K562 (cell line): Measurements from ENCODE around the gene RNF168. TPM values are rescaled to one million over a fixed set of nuclear protein-coding genes. Genes with fewer than 3 reads are reported as not detected.
"Not testable (repeated sequence)": the region's sequence is repeated elsewhere in the genome, so short reads cannot be mapped to it uniquely, and the experiment has no call there.

Source experiments
- ATAC-seq: fragments of 200-7000 bp; cut with Tn5 transposase; 3 replicates; pipeline ENCODE4 v1.9.1; 2020; ENCODE audit warnings: moderate library complexity
- BruUV-seq: library from RNA; stranded (reverse); fragments of 400-500 nt; replicated peaks from 2 replicates; lab custom pipeline; 2021; lab: Mats Ljungman, UMichigan
- CTCF ChIA-PET: fragments of 300-600 bp; formaldehyde crosslinking; extraction: SDS; loops from one replicate; lab custom pipeline; 2021; ENCODE audit warnings: low intra/inter-chr PET ratio; lab: Yijun Ruan, JAX
- POLR2A ChIA-PET: fragments of 300-600, 350-650 bp; sonication (Branson Sonifier 250); formaldehyde crosslinking; extraction: SDS; loops from one replicate; lab custom pipeline; 2021; ENCODE audit warnings: antibody characterized with exemption, inconsistent platforms; lab: Yijun Ruan, JAX
- DNase-seq, 4 experiments: peaks; one replicate each; pipeline versions ENCODE4 v3.0.0 to v3.0.0-alpha.2; 2011 to 2018; ENCODE audit warnings: low spot score in 3 of 4, mixed read lengths in 3 of 4; ENCODE audit errors: extremely low read depth in 1 of 4
- FAIRE-seq: peaks from 2 replicates; lab custom pipeline; 2011; peaks lifted over from hg19 to GRCh38; lab: Jason Lieb, UNC
- H2AFZ ChIP-seq: 2 replicates; pipeline ENCODE4 v1.6.0; 2011; ENCODE audit warnings: low read depth, low read length, control low read depth, inconsistent platforms
- H3K27ac ChIP-seq: fragments of 200-600 bp; 3 replicates; pipeline ENCODE4 v1.8.0; 2011; ENCODE audit warnings: low read depth, mild to moderate bottlenecking, control low read depth, inconsistent platforms, low read length, moderate library complexity, mixed read lengths; ENCODE audit errors: extremely low read depth
- H3K27me3 ChIP-seq, 2 experiments: fragments of 300-600 bp in 1 of 2; 2 replicates in 1 of 2; 3 replicates in 1 of 2; pipeline versions ENCODE4 v1.6.0 to v1.8.0; 2011; ENCODE audit warnings: inconsistent platforms in 2 of 2, low read length in 2 of 2, mild to moderate bottlenecking in 1 of 2, mixed read lengths in 1 of 2, moderate library complexity in 1 of 2; ENCODE audit not compliant: control insufficient read depth in 2 of 2, insufficient read depth in 2 of 2
- H3K36me3 ChIP-seq: fragments of 300-600 bp; 3 replicates; pipeline ENCODE4 v1.8.0; 2011; ENCODE audit warnings: mild to moderate bottlenecking, low read length, inconsistent platforms; ENCODE audit not compliant: control insufficient read depth, insufficient read depth
- H3K4me1 ChIP-seq, 2 experiments: fragments of 200-600 bp in 1 of 2; replicated peaks in 1 of 2; 2 replicates in 1 of 2; 3 replicates in 1 of 2; pipeline versions ENCODE4 v1.5.1 to v1.8.0; 2011; ENCODE audit warnings: inconsistent platforms in 2 of 2, low read length in 2 of 2, mild to moderate bottlenecking in 1 of 2, mixed read lengths in 1 of 2, moderate library complexity in 1 of 2; ENCODE audit not compliant: control insufficient read depth in 2 of 2, insufficient read depth in 2 of 2
- H3K4me2 ChIP-seq: 2 replicates; pipeline ENCODE4 v1.6.1; 2011; ENCODE audit warnings: low read length, control low read depth, inconsistent platforms, mixed read lengths; ENCODE audit not compliant: insufficient read depth
- H3K4me3 ChIP-seq: fragments of 200-600 bp; sonication (generic), shearing (Covaris generic); 2 replicates; pipeline ENCODE4 v1.5.1; 2016; ENCODE audit warnings: control low read depth, inconsistent platforms
- H3K79me2 ChIP-seq: fragments of 200-600 bp; 3 replicates; pipeline ENCODE4 v1.8.0; 2011; ENCODE audit warnings: low read length, inconsistent platforms; ENCODE audit not compliant: control insufficient read depth, insufficient read depth
- H3K9ac ChIP-seq, 2 experiments: 2 replicates each; pipeline versions ENCODE4 v1.6.0 to v1.6.1; 2011; ENCODE audit warnings: low read depth in 2 of 2, low read length in 2 of 2, control low read depth in 1 of 2, inconsistent platforms in 1 of 2, mild to moderate bottlenecking in 1 of 2, mixed read lengths in 1 of 2; ENCODE audit not compliant: insufficient read depth in 1 of 2
- H3K9me1 ChIP-seq: one replicate; pipeline ENCODE4 v1.6.0; 2011; ENCODE audit warnings: inconsistent platforms, mild to moderate bottlenecking, low read length, moderate library complexity; ENCODE audit not compliant: control insufficient read depth, insufficient read depth
- H3K9me3 ChIP-seq: replicated peaks from 2 replicates; pipeline ENCODE4 v1.5.1; 2011; ENCODE audit warnings: low read depth, low read length, inconsistent platforms; ENCODE audit not compliant: control insufficient read depth, insufficient read depth
- H4K20me1 ChIP-seq: replicated peaks from 2 replicates; pipeline ENCODE4 v1.6.1; 2011; ENCODE audit warnings: low read length, inconsistent platforms, mixed read lengths; ENCODE audit not compliant: control insufficient read depth, insufficient read depth
- BMI1 ChIP-seq: fragments of 150-350 bp; IDR thresholded peaks from 2 replicates; pipeline ENCODE4 v1.6.1; 2014; ENCODE audit warnings: low read length
- FOXM1 ChIP-seq, 2 experiments: fragments of 450-650 bp in 1 of 2; sonication (generic) in 1 of 2; formaldehyde crosslinking in 1 of 2; IDR thresholded peaks; 2 replicates each; pipeline versions ENCODE4 v1.6.1 to v1.9.0; 2017 to 2022; ENCODE audit warnings: low read depth in 2 of 2, mild to moderate bottlenecking in 2 of 2, missing genetic modification reagents in 1 of 2, moderate library complexity in 1 of 2
- ILK ChIP-seq: fragments of 450-650 bp; IDR thresholded peaks from 2 replicates; pipeline ENCODE4 v1.6.1; 2016; ENCODE audit warnings: missing genetic modification characterization, low read depth, mild to moderate bottlenecking, missing compliant biosample characterization, moderate library complexity, borderline replicate concordance
- KAT8 ChIP-seq: fragments of 450-650 bp; IDR thresholded peaks from 2 replicates; pipeline ENCODE4 v1.6.1; 2016; ENCODE audit warnings: low read depth, mild to moderate bottlenecking
- MEIS2 ChIP-seq: fragments of 450-650 bp; IDR thresholded peaks from 2 replicates; pipeline ENCODE4 v1.6.1; 2014; ENCODE audit warnings: mild to moderate bottlenecking; ENCODE audit not compliant: partially characterized antibody
- NCOA4 ChIP-seq: fragments of 450-650 bp; IDR thresholded peaks from 2 replicates; pipeline ENCODE4 v1.6.1; 2018; ENCODE audit warnings: mild to moderate bottlenecking; ENCODE audit not compliant: partially characterized antibody
- NCOR1 ChIP-seq: fragments of 450-650 bp; IDR thresholded peaks from 2 replicates; pipeline ENCODE4 v1.6.1; 2016; ENCODE audit warnings: mild to moderate bottlenecking, moderate library complexity
- NFIX ChIP-seq: fragments of 250-450 bp; sonication (Bioruptor Pico); IDR thresholded peaks from 2 replicates; pipeline ENCODE4 v1.4.0; 2020; ENCODE audit warnings: low read depth, mild to moderate bottlenecking, moderate library complexity
- RFX5 ChIP-seq: IDR thresholded peaks from 2 replicates; pipeline ENCODE4 v1.6.1; 2011; ENCODE audit warnings: low read depth, mild to moderate bottlenecking, improper control_type of control experiment, low read length
- TOE1 ChIP-seq, 2 experiments: fragments of 450-650 bp in 1 of 2; sonication (generic) in 1 of 2; formaldehyde crosslinking in 1 of 2; IDR thresholded peaks; 2 replicates each; pipeline versions ENCODE4 v1.7.1 to v1.8.0; 2016 to 2022; ENCODE audit warnings: borderline replicate concordance in 2 of 2, mild to moderate bottlenecking in 2 of 2, antibody characterized with exemption in 1 of 2, inconsistent platforms in 1 of 2, low read depth in 1 of 2, missing genetic modification reagents in 1 of 2, moderate library complexity in 1 of 2
- ZNF354B ChIP-seq: fragments of 250-450 bp; sonication (Bioruptor Pico); IDR thresholded peaks from 2 replicates; pipeline ENCODE4 v1.4.0; 2020
- WGBS: fragments of 100-300 bp; shearing (Covaris generic); methylation state at CpG from one replicate; pipeline ENCODE4 v1.1.6; 2016; ENCODE audit warnings: low coverage, mixed read lengths; ENCODE audit not compliant: insufficient coverage; ENCODE audit errors: missing lambda C conversion rate; 5-methylcytosine and 5-hydroxymethylcytosine counted together
- in situ Hi-C: fragments of 300-500 bp; cut with MboI; formaldehyde crosslinking; loops from 4 replicates; pipeline ENCODE4 v1.15.0; 2018; ENCODE audit warnings: inconsistent platforms, mixed read lengths
- intact Hi-C: fragments of 100-400 bp; cut with micrococcal nuclease; formaldehyde crosslinking; loops from 2 replicates; pipeline ENCODE4 v1.14.2; 2022
- polyA plus RNA-seq, 8 experiments: library from polyadenylated mRNA; depleted of rRNA in 4 of 8; stranded (reverse) in 5 of 8; unstranded in 3 of 8; fragments of >200 nt; fragmentation: Nextera tagmentation in 2 of 8; fragmentation: Illumina TruSeq in 1 of 8; extraction: Ambion mirVana in 2 of 8; extraction: Trizol in 1 of 8; gene quantifications; 2 replicates each; pipeline versions ENCODE4 v1.2.1 to v1.2.3, GENCODE V29; 2011 to 2014; ENCODE audit warnings: inconsistent platforms in 1 of 8, missing spikeins in 1 of 8
- total RNA-seq, 7 experiments: library from RNA; depleted of rRNA in 6 of 7; stranded (reverse); fragments of >200 nt in 6 of 7; fragmentation: Illumina TruSeq in 2 of 7; extraction: Trizol in 2 of 7; gene quantifications; 2 replicates each; pipeline versions ENCODE4 v1.2.1 to v1.2.3, GENCODE V29; 2011 to 2021; ENCODE audit warnings: low replicate concordance in 1 of 7
- TF ChIP-seq, protein P1 (sequence below): sonication (generic); formaldehyde crosslinking; IDR thresholded peaks from 2 replicates; pipeline ENCODE4 v1.8.0; 2023; ENCODE audit warnings: mild to moderate bottlenecking, missing genetic modification reagents

RNF168 gene
- total and polyA plus RNA-seq, 9 of the 15 experiments (the other 6 are each of a cell fraction or from before 2014, with no cell fraction given): 6.0 to 32.1 (median 16.6) TPM

DNA sequence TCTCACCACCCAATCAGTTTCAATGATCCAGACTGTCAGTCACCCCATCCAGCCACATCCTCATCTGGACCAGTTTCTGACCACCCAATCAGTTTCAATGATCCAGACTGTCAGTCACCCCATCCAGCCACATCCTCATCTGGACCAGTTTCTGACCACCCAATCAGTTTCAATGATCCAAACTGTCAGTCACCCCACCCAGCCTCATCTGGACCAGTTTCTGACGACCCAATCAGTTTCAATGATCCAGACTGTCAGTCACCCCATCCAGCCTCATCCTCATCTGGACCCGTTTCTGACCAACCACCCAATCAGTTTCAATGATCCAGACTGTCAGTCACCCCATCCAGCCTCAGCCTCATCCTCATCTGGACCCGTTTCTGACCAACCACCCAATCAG lies 33.4 kb downstream of the RNF168 start:
- H3K9ac ChIP-seq, DNase-seq, in situ Hi-C loops, FAIRE-seq, H3K9me3 ChIP-seq, intact Hi-C loops, H3K9me1 ChIP-seq, H3K4me3 ChIP-seq, H3K4me2 ChIP-seq, CTCF ChIA-PET, H3K27ac ChIP-seq, H3K4me1 ChIP-seq, H3K27me3 ChIP-seq, H2AFZ ChIP-seq, H4K20me1 ChIP-seq, ATAC-seq, BruUV-seq: not testable (repeated sequence)
- Histone ChIP-seq H3K36me3 (peaks cover 72% of the 10 kb centered on the region), H3K79me2 (peaks cover 16% of the 10 kb centered on the region)
- WGBS: 79% methylated on average over 3 of the region's 3 CpGs
- POLR2A ChIA-PET: interaction anchor here (2.3 kb wide), 1 partner anchor 16 kb away, joined by 4 read pairs; no protein-coding TSS in a partner anchor

DNA sequence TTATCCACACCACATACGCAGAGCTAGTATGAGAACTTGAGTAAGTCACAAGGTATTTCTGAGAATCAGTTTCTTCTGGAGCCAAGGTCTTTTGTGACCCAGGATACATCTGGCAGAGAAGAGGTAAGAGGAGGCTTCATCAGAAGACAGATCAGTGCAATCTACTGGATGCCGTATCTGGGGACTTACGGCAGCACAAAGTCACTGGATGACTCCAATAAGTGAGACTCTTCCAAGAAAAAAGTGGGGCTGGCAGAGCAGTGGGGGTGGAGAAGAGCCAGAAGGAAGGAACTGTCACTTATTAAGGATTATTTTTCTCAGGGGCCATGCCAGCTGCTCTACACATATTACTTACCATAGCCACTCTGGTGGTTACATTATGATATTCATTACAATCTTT lies 39.8 kb downstream of the RNF168 start:
- intact Hi-C loops: no loop called here
- no peak overlapping the region for H3K4me3 ChIP-seq
- no peaks in the 10 kb centered on the region for H3K79me2 ChIP-seq
- ChIA-PET POLR2A (interaction anchor here (1.0 kb wide), 2 partner anchors 29 to 31 kb away, joined by 3 to 4 read pairs; no protein-coding TSS in a partner anchor), CTCF (no interaction called here)
- ATAC-seq: no peak
- no peak for DNase-seq
- whole genome bisulfite sequencing: 72% methylated on average over 3 of the region's 3 CpGs
- H3K9me1 ChIP-seq: no peaks in the 10 kb centered on the region
- no peak overlapping the region for H3K4me2 ChIP-seq
- H3K36me3 ChIP-seq: peaks cover 12% of the 10 kb centered on the region; the same call in 1 of the 3 replicates
- H4K20me1 ChIP-seq: no peaks in the 10 kb centered on the region
- H3K9me3 ChIP-seq: no peaks in the 10 kb centered on the region
- no peaks in the 10 kb centered on the region for H3K4me1 ChIP-seq
- in situ Hi-C loops: no loop called here
- BruUV-seq: no TSS peak
- no peak overlapping the region for H3K27ac ChIP-seq
- FAIRE-seq: no peak
- no peaks in the 10 kb centered on the region for H3K27me3 ChIP-seq
- TF ChIP-seq, protein P1, sequence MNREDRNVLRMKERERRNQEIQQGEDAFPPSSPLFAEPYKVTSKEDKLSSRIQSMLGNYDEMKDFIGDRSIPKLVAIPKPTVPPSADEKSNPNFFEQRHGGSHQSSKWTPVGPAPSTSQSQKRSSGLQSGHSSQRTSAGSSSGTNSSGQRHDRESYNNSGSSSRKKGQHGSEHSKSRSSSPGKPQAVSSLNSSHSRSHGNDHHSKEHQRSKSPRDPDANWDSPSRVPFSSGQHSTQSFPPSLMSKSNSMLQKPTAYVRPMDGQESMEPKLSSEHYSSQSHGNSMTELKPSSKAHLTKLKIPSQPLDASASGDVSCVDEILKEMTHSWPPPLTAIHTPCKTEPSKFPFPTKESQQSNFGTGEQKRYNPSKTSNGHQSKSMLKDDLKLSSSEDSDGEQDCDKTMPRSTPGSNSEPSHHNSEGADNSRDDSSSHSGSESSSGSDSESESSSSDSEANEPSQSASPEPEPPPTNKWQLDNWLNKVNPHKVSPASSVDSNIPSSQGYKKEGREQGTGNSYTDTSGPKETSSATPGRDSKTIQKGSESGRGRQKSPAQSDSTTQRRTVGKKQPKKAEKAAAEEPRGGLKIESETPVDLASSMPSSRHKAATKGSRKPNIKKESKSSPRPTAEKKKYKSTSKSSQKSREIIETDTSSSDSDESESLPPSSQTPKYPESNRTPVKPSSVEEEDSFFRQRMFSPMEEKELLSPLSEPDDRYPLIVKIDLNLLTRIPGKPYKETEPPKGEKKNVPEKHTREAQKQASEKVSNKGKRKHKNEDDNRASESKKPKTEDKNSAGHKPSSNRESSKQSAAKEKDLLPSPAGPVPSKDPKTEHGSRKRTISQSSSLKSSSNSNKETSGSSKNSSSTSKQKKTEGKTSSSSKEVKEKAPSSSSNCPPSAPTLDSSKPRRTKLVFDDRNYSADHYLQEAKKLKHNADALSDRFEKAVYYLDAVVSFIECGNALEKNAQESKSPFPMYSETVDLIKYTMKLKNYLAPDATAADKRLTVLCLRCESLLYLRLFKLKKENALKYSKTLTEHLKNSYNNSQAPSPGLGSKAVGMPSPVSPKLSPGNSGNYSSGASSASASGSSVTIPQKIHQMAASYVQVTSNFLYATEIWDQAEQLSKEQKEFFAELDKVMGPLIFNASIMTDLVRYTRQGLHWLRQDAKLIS (CRISPR knock-in tag): no peak
- TF ChIP-seq ILK (tag) (no peak), ZNF354B (CRISPR knock-in tag) (no peak), BMI1 (no peak), KAT8 (no peak), TOE1 (IDR thresholded peaks at IDR 0.05; ENCODE audit: borderline replicate concordance) (no peak), TOE1 (CRISPR knock-in tag; IDR thresholded peaks at IDR 0.05; ENCODE audit: borderline replicate concordance, low read depth) (no peak), NFIX (CRISPR knock-in tag) (no peak), FOXM1 (IDR thresholded peaks at IDR 0.05; ENCODE audit: low read depth) (no peak), FOXM1 (CRISPR knock-in tag; IDR thresholded peaks at IDR 0.05; ENCODE audit: low read depth) (no peak), MEIS2 (no peak), NCOR1 (no peak), RFX5 (no peak), NCOA4 (no peak)
- no peak overlapping the region for H2AFZ ChIP-seq
- no peak overlapping the region for H3K9ac ChIP-seq
